A673 (cell line): ENCODE results near the gene LRRC47. TPM values are rescaled to one million over a fixed set of nuclear protein-coding genes. Genes with fewer than 3 reads are reported as not detected.
"Not testable (repeated sequence)": the region's sequence is repeated elsewhere in the genome, so short reads cannot be mapped to it uniquely, and the experiment has no call there.

Experiments used
- BruUV-seq: library from RNA; stranded (reverse); fragments of 400-500 nt; replicated peaks from 2 replicates; lab custom pipeline; 2021; lab: Mats Ljungman, UMichigan
- CTCF ChIA-PET: fragments of 300-600 bp; sonication (Branson Sonifier 250); formaldehyde crosslinking; loops from one replicate; lab custom pipeline; 2022; ENCODE audit warnings: antibody characterized with exemption; lab: Charles Lee
- POLR2A ChIA-PET: fragments of 300-600 bp; sonication (Branson Sonifier 250); formaldehyde crosslinking; loops from one replicate; lab custom pipeline; 2022; ENCODE audit warnings: antibody characterized with exemption; ENCODE audit not compliant: low non-redundant PET; lab: Charles Lee
- DNase-seq: peaks from one replicate; pipeline ENCODE4 v3.0.0-alpha.2; 2015; ENCODE audit warnings: low spot score
- H3K27ac ChIP-seq: fragments of 200-600 bp; sonication (generic); 2 replicates; pipeline ENCODE4 v1.5.1; 2016; ENCODE audit warnings: mixed run types, low read depth, mild to moderate bottlenecking, mixed read lengths, antibody characterized with exemption, low read length; ENCODE audit not compliant: poor library complexity, severe bottlenecking
- H3K27me3 ChIP-seq: fragments of 200-600 bp; sonication (generic); replicated peaks from 2 replicates; pipeline ENCODE4 v1.6.1; 2017; ENCODE audit warnings: mixed run types, low read depth, mild to moderate bottlenecking, mixed read lengths, antibody characterized with exemption, low read length; ENCODE audit not compliant: insufficient read depth, poor library complexity
- H3K36me3 ChIP-seq: fragments of 200-600 bp; sonication (generic); 2 replicates; pipeline ENCODE4 v1.6.1; 2016; ENCODE audit warnings: mixed run types, mild to moderate bottlenecking, mixed read lengths, antibody characterized with exemption, low read length; ENCODE audit not compliant: insufficient read depth, poor library complexity, severe bottlenecking
- H3K4me1 ChIP-seq: fragments of 200-600 bp; sonication (generic); 2 replicates; pipeline ENCODE4 v1.6.1; 2017; ENCODE audit warnings: mixed run types, mild to moderate bottlenecking, mixed read lengths, antibody characterized with exemption, low read length; ENCODE audit not compliant: insufficient read depth, poor library complexity, severe bottlenecking
- H3K4me3 ChIP-seq: fragments of 200-600 bp; sonication (generic); 2 replicates; pipeline ENCODE4 v1.5.1; 2016; ENCODE audit warnings: low read depth, mixed run types, mild to moderate bottlenecking, mixed read lengths, low read length; ENCODE audit not compliant: poor library complexity, severe bottlenecking
- H3K9me3 ChIP-seq: fragments of 200-600 bp; sonication (generic); 2 replicates; pipeline ENCODE4 v1.6.1; 2016; ENCODE audit warnings: mixed run types, low read depth, mild to moderate bottlenecking, mixed read lengths, antibody characterized with exemption, low read length; ENCODE audit not compliant: poor library complexity, severe bottlenecking
- EZH2 ChIP-seq: fragments of 200-600 bp; sonication (generic); IDR thresholded peaks from 2 replicates; pipeline ENCODE4 v1.6.1; 2017; ENCODE audit warnings: borderline replicate concordance, low read depth, mild to moderate bottlenecking, mixed read lengths, antibody characterized with exemption, low read length; ENCODE audit not compliant: poor library complexity, severe bottlenecking
- intact Hi-C: fragments of 100-400 bp; cut with micrococcal nuclease; formaldehyde crosslinking; loops from one replicate; pipeline ENCODE4 v1.10.0; 2022; ENCODE audit not compliant: unreplicated experiment
- total RNA-seq: library from RNA; stranded (reverse); gene quantifications from 2 replicates; pipeline ENCODE4 v1.2.3, GENCODE V29; 2021
- TF ChIP-seq, protein P1 (sequence below): fragments of 300-800, 200-600 bp; sonication (generic); conservative IDR thresholded peaks from 2 replicates; pipeline ENCODE4 v1.5.1; 2017; ENCODE audit warnings: low read depth, mild to moderate bottlenecking, antibody characterized with exemption, low read length, moderate library complexity, mixed read lengths

Gene LRRC47
- total RNA-seq, 1 experiment from 2014 or later, result 86.7 TPM

DNA sequence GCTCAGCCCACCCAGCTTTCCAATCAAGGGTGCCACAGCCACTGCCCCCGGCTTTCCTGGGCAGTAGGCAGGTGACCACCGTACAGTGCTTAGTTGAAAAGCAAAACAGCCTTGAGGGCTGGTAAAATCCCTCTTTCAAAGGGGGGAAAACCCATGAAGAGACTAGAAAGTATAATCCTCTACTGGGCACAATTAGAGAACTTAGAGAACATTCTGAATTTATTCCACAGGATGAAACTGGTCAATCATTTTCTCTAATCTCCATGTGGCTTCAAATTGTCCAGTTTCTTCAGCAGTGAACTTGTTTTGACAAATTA, 15.3 kb upstream of the LRRC47 start:
- ChIA-PET CTCF (no interaction called here), POLR2A (no interaction called here)
- no peaks in the 10 kb centered on the region for H3K36me3 ChIP-seq
- intact Hi-C loops, result no loop called here
- no peak for TF ChIP-seq EZH2
- TF ChIP-seq, protein P1, sequence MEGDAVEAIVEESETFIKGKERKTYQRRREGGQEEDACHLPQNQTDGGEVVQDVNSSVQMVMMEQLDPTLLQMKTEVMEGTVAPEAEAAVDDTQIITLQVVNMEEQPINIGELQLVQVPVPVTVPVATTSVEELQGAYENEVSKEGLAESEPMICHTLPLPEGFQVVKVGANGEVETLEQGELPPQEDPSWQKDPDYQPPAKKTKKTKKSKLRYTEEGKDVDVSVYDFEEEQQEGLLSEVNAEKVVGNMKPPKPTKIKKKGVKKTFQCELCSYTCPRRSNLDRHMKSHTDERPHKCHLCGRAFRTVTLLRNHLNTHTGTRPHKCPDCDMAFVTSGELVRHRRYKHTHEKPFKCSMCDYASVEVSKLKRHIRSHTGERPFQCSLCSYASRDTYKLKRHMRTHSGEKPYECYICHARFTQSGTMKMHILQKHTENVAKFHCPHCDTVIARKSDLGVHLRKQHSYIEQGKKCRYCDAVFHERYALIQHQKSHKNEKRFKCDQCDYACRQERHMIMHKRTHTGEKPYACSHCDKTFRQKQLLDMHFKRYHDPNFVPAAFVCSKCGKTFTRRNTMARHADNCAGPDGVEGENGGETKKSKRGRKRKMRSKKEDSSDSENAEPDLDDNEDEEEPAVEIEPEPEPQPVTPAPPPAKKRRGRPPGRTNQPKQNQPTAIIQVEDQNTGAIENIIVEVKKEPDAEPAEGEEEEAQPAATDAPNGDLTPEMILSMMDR, result no peak
- no peaks in the 10 kb centered on the region for H3K27me3 ChIP-seq
- no peak overlapping the region for H3K27ac ChIP-seq
- no peak overlapping the region for H3K4me3 ChIP-seq
- no peaks in the 10 kb centered on the region for H3K9me3 ChIP-seq
- no TSS peak for BruUV-seq
- no peaks in the 10 kb centered on the region for H3K4me1 ChIP-seq
- no peak for DNase-seq

DNA sequence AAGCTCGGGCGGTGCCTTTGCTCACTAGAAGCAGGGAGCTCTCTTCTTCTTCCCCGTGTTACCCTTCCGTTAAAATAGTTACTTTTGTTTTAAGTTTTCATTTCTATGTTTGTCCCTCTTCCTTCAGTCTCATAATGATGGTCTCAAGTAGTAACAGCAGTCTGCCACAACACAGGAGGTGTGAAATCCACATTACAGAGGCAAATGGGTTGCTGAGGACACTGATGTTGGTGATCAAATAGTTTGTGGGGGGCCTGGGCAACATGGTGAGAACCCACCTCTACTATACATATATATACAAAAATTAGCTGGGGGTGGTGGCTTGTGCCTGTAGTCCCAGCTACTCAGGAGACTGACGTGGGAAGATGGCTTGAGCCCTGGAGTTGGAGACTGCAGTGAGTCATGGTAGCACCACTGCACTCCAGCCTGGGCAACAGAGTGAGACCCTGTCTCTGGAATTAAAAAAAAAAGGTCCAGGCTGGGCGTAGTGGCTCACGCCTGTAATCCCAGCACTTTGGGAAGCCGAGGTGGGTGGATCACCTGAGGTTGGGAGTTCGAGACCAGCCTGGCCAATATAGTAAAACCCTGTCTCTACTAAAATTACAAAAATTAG, 14.0 kb upstream of the LRRC47 start:
- intact Hi-C loops, CTCF ChIA-PET: not testable (repeated sequence)

DNA sequence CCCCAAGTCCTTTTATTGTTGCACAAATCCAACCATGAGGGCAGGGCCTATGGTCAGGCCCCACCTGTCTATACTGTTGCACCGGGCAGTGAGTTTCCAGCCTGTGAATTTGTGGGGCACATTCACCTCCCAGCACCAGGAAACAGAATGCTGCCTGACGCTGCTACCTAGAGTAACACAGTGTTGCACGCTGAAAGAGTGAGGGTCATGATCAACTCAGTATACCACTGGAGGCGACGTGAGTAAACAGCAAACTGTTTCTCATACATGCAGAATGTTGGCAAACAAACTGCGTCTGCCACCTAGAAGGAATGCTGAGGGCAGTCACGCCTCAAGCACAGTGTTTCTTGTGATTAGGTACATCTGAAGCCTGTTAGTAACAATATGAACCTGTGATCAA, 13.4 kb upstream of the LRRC47 start:
- TF ChIP-seq, protein P1, result no peak
- no peak for TF ChIP-seq EZH2
- no peaks in the 10 kb centered on the region for H3K9me3 ChIP-seq
- ChIA-PET POLR2A (no interaction called here), CTCF (no interaction called here)
- no peaks in the 10 kb centered on the region for H3K36me3 ChIP-seq
- no peak overlapping the region for H3K4me3 ChIP-seq
- DNase-seq, result no peak
- no TSS peak for BruUV-seq
- H3K4me1 ChIP-seq, result no peaks in the 10 kb centered on the region
- intact Hi-C loops, result no loop called here
- no peak overlapping the region for H3K27ac ChIP-seq
- H3K27me3 ChIP-seq, result no peaks in the 10 kb centered on the region

More for the DNA sequence above, 14.0 kb upstream of the LRRC47 start:
- H3K4me1 ChIP-seq, POLR2A ChIA-PET, H3K36me3 ChIP-seq, BruUV-seq, H3K27me3 ChIP-seq, H3K27ac ChIP-seq, H3K4me3 ChIP-seq, DNase-seq, H3K9me3 ChIP-seq: not testable (repeated sequence)

DNA sequence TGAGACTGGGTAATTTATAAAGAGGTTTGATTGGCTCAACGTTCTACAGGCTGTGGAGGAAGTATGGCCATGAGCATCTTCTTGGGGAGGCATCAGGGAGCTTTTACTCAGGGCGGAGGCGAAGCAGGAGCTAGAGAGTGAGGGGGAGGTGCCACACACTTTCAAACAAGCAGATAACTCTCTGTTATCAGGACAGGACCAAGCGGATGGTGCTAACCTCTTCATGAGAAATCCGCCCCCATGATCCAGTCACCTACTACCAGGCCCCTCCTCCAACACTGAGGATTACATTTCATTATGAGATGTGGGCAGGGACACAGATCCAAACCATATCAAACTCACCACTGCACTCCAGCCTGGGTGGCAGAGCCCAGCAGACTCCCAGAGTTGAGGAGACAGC, 11.5 kb upstream of the LRRC47 start:
- no peak for TF ChIP-seq EZH2
- TF ChIP-seq, protein P1, result no peak
- DNase-seq, result no peak
- CTCF ChIA-PET, result no interaction called here

More for the DNA sequence above, 11.5 kb upstream of the LRRC47 start:
- POLR2A ChIA-PET, result no interaction called here
- no TSS peak for BruUV-seq
- Histone ChIP-seq H3K4me1 (no peaks in the 10 kb centered on the region), H3K9me3 (no peaks in the 10 kb centered on the region), H3K27me3 (no peaks in the 10 kb centered on the region), H3K36me3 (no peaks in the 10 kb centered on the region), H3K27ac (no peak overlapping the region), H3K4me3 (no peak overlapping the region)
- intact Hi-C loops, result no loop called here
